Spinal cord (tissue), 10 donors: ENCODE results near the gene LRRC8D. TPM values are rescaled to one million over a fixed set of nuclear protein-coding genes. Genes with fewer than 3 reads are reported as not detected.

Source experiments
- DNase-seq, 6 donors: peaks; one replicate each; pipeline versions ENCODE4 v3.0.0 to v3.0.0-alpha.2; 2013 to 2015; ENCODE audit warnings: low spot score in 6 of 6, low read depth in 4 of 6
- H3K27ac ChIP-seq: one replicate; pipeline ENCODE4 v1.5.1; 2013; ENCODE audit warnings: low read depth, low read length, control low read depth
- H3K27me3 ChIP-seq: one replicate; pipeline ENCODE4 v1.6.1; 2013; ENCODE audit warnings: low read length; ENCODE audit not compliant: control insufficient read depth, insufficient read depth
- H3K36me3 ChIP-seq: one replicate; pipeline ENCODE4 v1.6.1; 2013; ENCODE audit warnings: low read length; ENCODE audit not compliant: control insufficient read depth, insufficient read depth
- H3K4me1 ChIP-seq: one replicate; pipeline ENCODE4 v1.6.1; 2013; ENCODE audit warnings: low read length; ENCODE audit not compliant: control insufficient read depth, insufficient read depth
- H3K4me3 ChIP-seq: one replicate; pipeline ENCODE4 v1.5.1; 2013; ENCODE audit warnings: low read depth, low read length, control low read depth
- H3K9me3 ChIP-seq: one replicate; pipeline ENCODE4 v1.6.1; 2013; ENCODE audit warnings: low read length; ENCODE audit not compliant: control insufficient read depth, insufficient read depth
- WGBS: methylation state at CpG from one replicate; pipeline ENCODE4 v1.1.5; 2013; ENCODE audit warnings: missing lambda C conversion rate; ENCODE audit not compliant: insufficient coverage; 5-methylcytosine and 5-hydroxymethylcytosine counted together
- polyA plus RNA-seq, 2 donors: library from polyadenylated mRNA; unstranded; fragments of 120-200 nt; gene quantifications; one replicate each; pipeline ENCODE4 v1.2.1, GENCODE V29; 2013; ENCODE audit not compliant: insufficient read length in 2 of 2
- total RNA-seq, 2 donors: library from RNA; depleted of rRNA in 1 of 2; stranded (reverse); fragments of 120-200 nt in 1 of 2; fragments of >200 nt in 1 of 2; gene quantifications; one replicate each; pipeline versions ENCODE4 v1.2.3 to v1.2.4, GENCODE V29; 2013 to 2014
- donor health status: healthy.

The LRRC8D gene
- total and polyA plus RNA-seq, 4 donors, result 29.3 to 49.2 (median 45.2) TPM

GRCh38 chr1:89898695-89899470 lies 78.1 kb downstream of the LRRC8D start:
- DNase-seq, result no peak
- Histone ChIP-seq H3K27me3 (no peaks in the 10 kb centered on the region), H3K4me1 (no peaks in the 10 kb centered on the region), H3K27ac (no peak overlapping the region), H3K36me3 (no peaks in the 10 kb centered on the region), H3K4me3 (no peak overlapping the region), H3K9me3 (no peaks in the 10 kb centered on the region)
- WGBS, result 92% methylated on average over 7 of the region's 7 CpGs

GRCh38 chr1:89900323-89900722 lies 79.5 kb downstream of the LRRC8D start:
- no peak overlapping the region for H3K4me3 ChIP-seq
- no CpG with 5 or more reads among the region's 2 CpGs for WGBS

GRCh38 chr1:89900791-89901708 lies 80.2 kb downstream of the LRRC8D start:
- WGBS, result 83% methylated on average over 4 of the region's 6 CpGs
- Histone ChIP-seq H3K4me1 (peaks cover 7% of the 10 kb centered on the region), H3K36me3 (no peaks in the 10 kb centered on the region), H3K27ac (no peak overlapping the region), H3K27me3 (no peaks in the 10 kb centered on the region), H3K4me3 (no peak overlapping the region), H3K9me3 (no peaks in the 10 kb centered on the region)
- no peak for DNase-seq

More at GRCh38 chr1:89900323-89900722, 79.5 kb downstream of the LRRC8D start:
- H3K27ac ChIP-seq, result no peak overlapping the region
- no peaks in the 10 kb centered on the region for H3K36me3 ChIP-seq
- H3K4me1 ChIP-seq, result peaks cover 3% of the 10 kb centered on the region
- H3K9me3 ChIP-seq, result no peaks in the 10 kb centered on the region
- DNase-seq, result no peak
- H3K27me3 ChIP-seq, result no peaks in the 10 kb centered on the region

GRCh38 chr1:89901957-89902669 lies 81.3 kb downstream of the LRRC8D start:
- no peak overlapping the region for H3K4me3 ChIP-seq
- no peak overlapping the region for H3K27ac ChIP-seq
- no peaks in the 10 kb centered on the region for H3K27me3 ChIP-seq
- H3K36me3 ChIP-seq, result no peaks in the 10 kb centered on the region
- DNase-seq, result no peak
- H3K9me3 ChIP-seq, result no peaks in the 10 kb centered on the region
- H3K4me1 ChIP-seq, result peaks cover 16% of the 10 kb centered on the region
- 98% methylated on average over 6 of the region's 9 CpGs for WGBS

GRCh38 chr1:89903550-89903949 lies 82.7 kb downstream of the LRRC8D start:
- WGBS, result no CpG with 5 or more reads among the region's 1 CpG
- H3K27ac ChIP-seq, result no peak overlapping the region
- H3K4me3 ChIP-seq, result no peak overlapping the region

GRCh38 chr1:89904219-89904980 lies 83.6 kb downstream of the LRRC8D start:
- 58% methylated on average over 2 of the region's 6 CpGs for WGBS

More at GRCh38 chr1:89903550-89903949, 82.7 kb downstream of the LRRC8D start:
- Histone ChIP-seq H3K9me3 (no peaks in the 10 kb centered on the region), H3K27me3 (no peaks in the 10 kb centered on the region), H3K4me1 (peaks cover 19% of the 10 kb centered on the region), H3K36me3 (no peaks in the 10 kb centered on the region)
- DNase-seq, result no peak

GRCh38 chr1:89905395-89906058 lies 84.7 kb downstream of the LRRC8D start:
- peak overlapping the region; percentile 25 for H3K27ac ChIP-seq

More at GRCh38 chr1:89904219-89904980, 83.6 kb downstream of the LRRC8D start:
- DNase-seq, result peak in 1 of 6 donors; percentile 34
- H3K4me3 ChIP-seq, result no peak overlapping the region
- peaks cover 19% of the 10 kb centered on the region for H3K4me1 ChIP-seq
- H3K27ac ChIP-seq, result peak overlapping the region; percentile 64
- H3K27me3 ChIP-seq, result no peaks in the 10 kb centered on the region
- no peaks in the 10 kb centered on the region for H3K36me3 ChIP-seq
- H3K9me3 ChIP-seq, result no peaks in the 10 kb centered on the region

GRCh38 chr1:89906088-89906487 lies 85.3 kb downstream of the LRRC8D start:
- H3K9me3 ChIP-seq, result no peaks in the 10 kb centered on the region
- no CpG with 5 or more reads among the region's 5 CpGs for WGBS
- no peak for DNase-seq
- no peak overlapping the region for H3K4me3 ChIP-seq
- peak overlapping the region; percentile 25 for H3K27ac ChIP-seq
- H3K4me1 ChIP-seq, result peaks cover 19% of the 10 kb centered on the region
- H3K27me3 ChIP-seq, result no peaks in the 10 kb centered on the region
- H3K36me3 ChIP-seq, result no peaks in the 10 kb centered on the region

More at GRCh38 chr1:89905395-89906058, 84.7 kb downstream of the LRRC8D start:
- Histone ChIP-seq H3K27me3 (no peaks in the 10 kb centered on the region), H3K36me3 (no peaks in the 10 kb centered on the region), H3K4me3 (no peak overlapping the region), H3K4me1 (peaks cover 19% of the 10 kb centered on the region), H3K9me3 (no peaks in the 10 kb centered on the region)
- no peak for DNase-seq
- 70% methylated on average over 1 of the region's 5 CpGs for WGBS
